ENCODE results near the gene MTCH1.
"Not testable (repeated sequence)": the region's sequence is repeated elsewhere in the genome, so short reads cannot be mapped to it uniquely, and the experiment has no call there.

MTCH1 gene

GRCh38 chr6:36947570-36948351, 38.2 kb downstream of the MTCH1 start:
- no peak for DNase-seq (ENCODE audit: low spot score)

DNA sequence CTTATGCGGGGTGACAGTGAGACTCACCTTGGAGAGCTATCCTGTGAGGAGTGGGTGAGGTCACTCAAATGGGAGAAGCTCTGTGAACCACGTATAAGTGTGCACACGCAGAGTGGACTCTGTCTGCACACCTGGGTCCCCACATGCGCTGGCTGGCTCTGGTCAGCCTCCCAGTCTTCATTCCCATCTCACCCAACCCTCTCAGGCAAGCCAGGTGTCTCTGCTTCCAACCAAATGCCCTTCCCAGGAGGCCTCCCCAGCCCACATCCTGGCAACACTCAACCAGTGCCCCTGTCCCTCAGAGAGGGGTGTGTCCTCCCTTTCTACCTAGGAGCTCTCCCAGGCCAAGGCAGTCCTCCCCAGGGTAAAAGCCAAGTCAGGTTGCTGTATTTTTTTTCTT, 39.5 kb downstream of the MTCH1 start:
- no peak for DNase-seq (ENCODE audit: low spot score)

- DNase-seq (ENCODE audit: low spot score), result no peak
Measured at GRCh38 chr6:36945301-36945700, 40.7 kb downstream of the MTCH1 start.

DNA sequence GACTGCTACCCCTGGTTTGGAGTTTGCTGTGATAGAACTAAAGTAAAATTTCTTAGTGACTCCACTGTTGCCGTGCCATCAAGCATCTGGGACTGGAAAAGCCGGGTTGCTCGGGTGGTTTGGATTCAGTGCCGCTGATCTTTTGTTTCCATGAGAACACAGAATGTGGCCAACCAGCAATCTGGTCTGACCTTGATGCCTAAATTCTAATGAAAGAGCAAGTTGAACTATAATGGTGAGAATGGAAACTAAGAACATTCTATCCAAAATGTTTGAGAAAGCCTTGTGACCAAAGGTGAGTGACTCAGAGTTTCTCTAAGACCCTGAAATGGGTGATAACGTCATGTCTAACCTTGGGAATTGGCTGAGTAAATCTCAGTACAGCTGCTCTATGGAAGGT, 41.3 kb downstream of the MTCH1 start:
- no peak for DNase-seq (ENCODE audit: low spot score)

- DNase-seq (ENCODE audit: low spot score), result not testable (repeated sequence)
Measured at GRCh38 chr6:36942329-36942728, 43.7 kb downstream of the MTCH1 start.

- DNase-seq (ENCODE audit: low spot score), result not testable (repeated sequence)
Measured at GRCh38 chr6:36941561-36941960, 44.4 kb downstream of the MTCH1 start.

DNA sequence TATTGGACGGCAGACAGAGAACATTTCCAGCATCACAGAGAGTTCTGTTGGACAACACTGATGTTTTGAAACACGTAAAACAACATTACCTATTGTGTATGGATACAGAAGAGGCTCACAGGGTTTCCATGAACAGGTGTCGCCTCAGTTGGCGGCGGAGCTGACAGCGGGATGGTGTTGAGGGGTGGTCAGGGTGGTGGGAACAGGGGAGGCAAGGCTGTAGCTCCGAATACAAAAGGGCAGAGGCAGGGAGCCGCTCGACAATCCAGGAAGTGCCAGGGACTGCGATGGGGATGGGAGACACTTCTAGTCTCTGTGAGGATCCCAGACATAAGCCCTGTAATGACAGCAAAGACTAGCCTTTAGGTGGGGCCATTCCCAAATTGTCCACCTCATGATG, 46.0 kb downstream of the MTCH1 start:
- no peak for DNase-seq (ENCODE audit: low spot score)

DNA sequence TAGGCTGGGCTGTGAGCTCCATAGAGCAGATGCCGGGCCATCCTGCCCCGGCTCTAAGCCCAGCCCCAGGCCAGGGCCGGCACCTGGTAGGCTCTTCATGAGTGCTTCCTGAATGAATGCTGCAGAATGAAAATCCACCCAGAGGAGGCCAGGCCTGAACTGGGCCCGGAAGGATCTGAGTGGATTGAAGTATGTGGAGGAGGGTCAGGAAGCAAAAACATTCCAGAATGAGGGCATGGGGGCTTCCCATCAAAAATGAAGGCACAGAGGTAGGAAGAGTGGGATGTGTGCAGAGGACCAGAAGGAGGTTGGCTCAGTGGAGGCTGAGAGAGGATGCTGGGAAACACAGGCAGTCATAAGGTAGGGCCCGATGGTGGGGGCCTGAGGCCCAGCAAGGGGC, 47.0 kb downstream of the MTCH1 start:
- not testable (repeated sequence) for DNase-seq (ENCODE audit: low spot score)

GRCh38 chr6:36938536-36938935, 47.5 kb downstream of the MTCH1 start:
- no peak for DNase-seq (ENCODE audit: low spot score)

- no peak for DNase-seq (ENCODE audit: low spot score)
Measured at GRCh38 chr6:36937896-36938295, 48.1 kb downstream of the MTCH1 start.

- no peak for DNase-seq (ENCODE audit: low spot score)
Measured at GRCh38 chr6:36936824-36937223, 49.2 kb downstream of the MTCH1 start.

DNA sequence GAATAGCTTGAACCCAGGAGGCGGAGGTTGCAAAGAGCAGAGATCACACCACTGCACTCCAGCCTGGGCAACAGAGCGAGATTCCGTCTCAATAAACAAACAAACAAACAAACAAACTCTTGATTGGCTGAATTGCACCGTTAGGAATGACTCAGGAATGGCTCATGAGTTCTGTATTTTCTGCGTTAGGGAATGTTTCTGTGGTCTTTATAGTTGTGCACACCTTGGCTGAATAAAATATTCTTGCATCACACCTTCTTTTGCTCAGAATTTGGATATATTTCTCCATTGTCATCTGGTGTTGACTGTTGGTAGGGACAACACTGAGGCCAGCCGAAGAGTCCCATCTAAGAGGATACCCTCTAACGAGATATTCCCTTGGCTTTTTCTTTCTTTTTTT, 51.1 kb downstream of the MTCH1 start:
- DNase-seq (ENCODE audit: low spot score), result no peak

- no peak for DNase-seq (ENCODE audit: low spot score)
Measured at GRCh38 chr6:36933519-36933918, 52.5 kb downstream of the MTCH1 start.

DNA sequence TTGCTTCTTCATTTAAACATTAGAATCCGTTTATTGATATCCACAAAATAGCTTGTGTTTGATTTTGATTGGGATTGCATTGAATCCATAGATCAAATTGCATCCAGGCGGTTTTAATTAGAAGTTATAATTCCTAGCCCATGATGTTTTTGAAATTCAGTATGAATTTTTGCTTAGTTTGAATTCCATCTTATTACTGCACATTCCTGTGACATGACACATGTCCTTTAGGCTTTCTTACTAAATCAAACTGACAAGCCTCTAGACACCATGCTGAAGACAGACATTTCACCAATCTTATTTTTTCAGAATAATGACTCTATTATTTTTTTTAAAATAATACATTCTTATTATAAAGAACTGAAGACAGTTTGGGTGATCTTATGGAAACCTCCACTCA, 52.9 kb downstream of the MTCH1 start:
- DNase-seq (ENCODE audit: low spot score), result no peak

DNA sequence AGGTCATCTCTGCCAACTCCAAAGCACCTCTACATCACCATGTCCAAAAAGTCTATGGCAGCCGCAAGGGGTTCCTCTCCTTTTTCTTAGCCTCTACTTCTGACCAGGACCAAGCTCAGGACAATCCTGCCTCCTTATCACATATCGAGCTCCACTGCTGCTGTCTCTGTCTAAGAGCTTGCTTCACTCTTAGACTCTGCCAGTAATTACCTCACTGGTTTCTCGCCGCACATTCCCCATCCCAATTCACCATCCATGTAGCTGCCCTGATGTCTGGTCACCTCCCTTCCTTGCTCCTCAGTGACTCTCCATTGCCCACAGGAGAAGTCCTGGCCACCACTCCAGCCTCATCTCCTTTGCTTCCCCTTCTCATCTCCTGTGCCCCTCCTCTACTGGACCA, 55.5 kb downstream of the MTCH1 start:
- no peak for DNase-seq (ENCODE audit: low spot score)

DNA sequence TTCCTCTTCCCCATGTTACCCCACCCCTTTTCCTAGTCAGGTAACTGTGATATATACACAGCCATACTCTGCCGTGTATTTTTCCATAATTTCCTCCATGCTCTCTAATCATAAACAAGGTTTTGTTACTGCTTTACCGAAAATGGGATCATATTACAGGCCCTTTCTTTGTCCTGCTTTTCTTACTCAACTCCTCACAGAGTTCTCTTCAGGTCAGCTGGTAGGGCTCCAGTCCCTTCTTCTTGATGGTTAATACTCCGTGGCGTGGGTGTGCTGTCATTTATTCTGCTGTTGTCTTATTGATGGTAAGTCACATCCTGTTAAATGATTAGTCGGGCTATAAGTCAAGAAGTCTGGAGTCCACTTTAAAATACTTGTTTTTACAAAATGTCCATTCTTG, 56.4 kb downstream of the MTCH1 start:
- no peak for DNase-seq (ENCODE audit: low spot score)

DNA sequence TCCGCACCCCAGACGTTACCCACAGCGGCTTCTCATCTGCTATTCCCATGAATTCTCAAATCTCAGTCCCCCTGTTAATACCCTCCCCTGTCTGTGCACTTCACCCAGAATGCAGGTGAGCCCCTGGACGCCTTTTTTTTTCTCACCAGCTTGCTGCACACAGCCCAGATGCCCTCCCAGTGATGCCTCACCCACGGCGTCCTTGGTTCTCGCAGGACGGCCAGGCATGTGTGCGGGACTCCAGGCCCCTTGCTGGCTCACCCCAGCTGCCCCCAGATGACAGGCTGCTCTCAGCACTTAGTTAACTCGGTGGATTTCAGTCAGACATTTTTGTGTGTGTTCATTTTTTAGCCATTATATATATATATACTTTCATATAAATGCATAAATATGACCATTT, 56.8 kb downstream of the MTCH1 start:
- no peak for DNase-seq (ENCODE audit: low spot score)

DNA sequence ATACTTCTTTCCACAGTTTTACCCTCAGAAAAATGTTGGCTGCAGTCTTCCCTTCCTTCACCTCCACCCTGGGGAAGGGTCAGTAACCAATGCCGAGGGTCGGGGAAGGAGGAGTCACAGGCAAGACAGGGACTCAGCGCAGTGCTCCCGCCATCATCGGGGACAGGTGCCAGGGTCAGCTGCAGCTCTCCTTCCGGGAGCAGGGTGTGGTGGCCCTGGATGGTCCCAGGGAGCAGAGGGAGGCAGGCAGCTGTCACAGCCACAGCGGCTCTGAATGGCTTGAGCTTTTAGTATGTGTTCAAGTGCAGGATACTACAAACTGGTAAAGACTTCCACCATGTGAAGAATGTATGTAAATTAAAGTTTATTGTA, 57.5 kb downstream of the MTCH1 start:
- DNase-seq (ENCODE audit: low spot score), result no peak

DNA sequence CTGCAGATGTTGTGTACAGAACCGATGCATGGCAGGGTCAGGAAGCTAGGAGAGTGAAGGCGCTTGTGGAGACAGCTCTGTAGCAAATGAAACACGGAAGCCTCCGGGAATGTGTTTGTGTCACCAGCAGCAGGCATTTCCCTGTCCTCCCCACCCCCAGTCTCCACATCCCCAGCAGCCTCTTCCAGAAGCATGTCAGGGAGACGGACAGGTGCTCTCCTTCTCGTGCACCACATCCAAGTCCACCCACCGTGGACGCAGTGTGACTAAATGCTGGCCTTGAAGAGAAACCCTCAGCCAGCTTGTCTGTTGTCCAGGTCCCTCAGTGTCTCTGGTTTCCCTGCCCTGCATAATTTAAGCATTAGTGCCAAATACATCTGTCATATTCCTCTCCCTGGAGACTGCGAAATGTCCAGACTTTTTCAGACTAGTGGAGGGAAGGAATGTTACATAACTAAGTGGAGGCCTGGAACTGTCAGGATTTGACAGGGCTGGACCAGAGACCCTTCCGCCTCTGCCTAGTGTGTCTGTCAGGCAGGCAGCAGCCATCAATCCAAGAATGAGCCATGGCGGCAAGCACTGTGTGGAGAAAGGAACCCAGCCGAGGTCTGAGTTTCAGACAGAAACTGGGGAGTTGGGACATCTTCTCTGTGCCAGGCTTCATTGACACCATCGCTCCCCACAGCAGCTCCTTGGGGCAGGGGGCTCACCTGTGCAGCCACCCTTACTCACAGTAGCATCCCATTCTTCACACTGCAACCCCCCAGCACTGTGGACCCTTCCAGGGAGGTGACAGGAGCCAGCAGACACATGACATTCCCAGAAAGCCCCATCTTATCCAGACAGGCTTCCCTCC, 58.1 kb downstream of the MTCH1 start:
- no peak for DNase-seq (ENCODE audit: low spot score)

DNA sequence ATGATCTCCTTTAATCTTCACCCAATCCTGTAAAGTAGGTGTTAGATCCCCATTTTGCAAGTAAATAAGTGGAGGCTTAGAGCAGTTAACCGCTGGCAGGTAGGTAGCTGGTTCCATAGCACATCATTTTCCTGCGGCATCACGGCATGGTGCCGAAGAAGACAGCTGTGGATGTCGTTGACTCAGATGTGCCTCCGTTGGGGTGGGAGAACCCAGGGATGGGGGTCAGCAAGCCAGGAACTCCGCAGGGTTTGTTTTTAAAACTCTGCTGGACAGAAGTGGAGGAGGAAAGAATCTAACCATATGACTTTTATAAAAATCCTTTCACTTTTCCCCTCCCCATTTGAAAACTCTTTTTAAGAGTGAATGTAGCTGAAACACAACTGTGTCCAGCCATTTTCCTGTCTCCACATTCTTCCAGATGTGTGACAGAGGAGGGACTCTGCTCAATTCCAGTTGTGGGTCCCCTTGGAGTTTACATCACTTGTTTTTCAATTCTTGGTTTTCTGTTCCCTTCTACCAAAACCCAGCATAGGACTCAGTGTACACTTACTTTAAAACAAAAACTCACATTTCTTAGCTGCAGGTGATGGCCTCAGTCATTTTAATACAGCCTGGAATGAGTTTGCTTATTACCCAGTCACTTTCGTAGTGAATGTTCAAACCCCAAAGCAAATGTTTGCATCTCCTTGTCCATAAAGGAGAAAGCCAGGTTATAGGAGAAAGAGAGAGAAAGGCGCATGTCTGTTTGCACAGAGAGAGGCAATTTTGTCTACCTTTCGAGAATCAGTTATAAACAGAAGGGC, 59.1 kb downstream of the MTCH1 start:
- no peak for DNase-seq (ENCODE audit: low spot score)

DNA sequence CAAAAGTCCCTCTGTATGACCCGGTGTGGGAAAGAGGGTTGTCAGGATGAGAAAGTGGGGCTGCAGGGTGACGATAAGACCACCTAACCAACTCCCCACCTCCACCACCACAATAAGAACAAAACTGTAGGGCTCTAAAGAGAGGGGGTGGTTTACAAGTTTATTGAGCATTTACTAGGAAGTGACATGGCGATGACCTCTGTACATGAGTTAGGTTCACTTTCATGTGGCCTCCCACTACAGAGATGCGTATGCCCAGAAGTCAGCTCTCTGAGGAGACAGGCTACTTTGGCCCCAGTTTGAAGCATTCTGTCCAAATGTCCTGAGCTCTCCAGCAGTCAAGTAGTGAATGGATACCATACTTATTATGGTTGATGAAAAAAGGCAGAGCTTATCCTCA, 60.2 kb downstream of the MTCH1 start:
- no peak for DNase-seq (ENCODE audit: low spot score)

DNA sequence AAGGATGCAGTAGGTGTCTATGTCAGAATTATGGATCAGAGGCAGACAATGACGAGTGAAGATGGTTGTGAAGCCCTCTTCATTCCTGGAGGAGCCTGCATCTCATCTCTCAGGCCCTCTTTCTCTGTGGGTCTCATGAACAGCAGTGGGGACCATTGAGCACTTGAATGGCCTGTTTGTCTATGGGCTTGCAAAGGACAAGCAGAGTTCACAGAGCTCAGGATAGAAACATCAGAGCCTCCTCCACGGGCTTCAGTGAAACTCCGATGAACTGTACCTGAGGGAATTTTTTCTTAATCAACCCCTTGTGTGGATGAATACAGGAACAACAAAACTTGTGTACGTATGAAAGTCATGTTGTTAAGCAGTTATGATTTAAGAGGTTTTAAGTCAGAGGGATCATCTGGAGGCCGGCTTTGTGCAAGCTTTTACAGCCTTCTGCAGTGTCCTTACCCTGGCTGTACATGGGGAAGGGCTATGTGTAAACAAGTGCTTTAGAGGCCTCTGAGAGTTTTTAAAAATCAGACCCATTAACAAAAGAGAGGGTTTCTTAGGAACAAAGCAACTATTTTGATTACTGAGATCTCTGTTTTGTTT, 61.1 kb downstream of the MTCH1 start:
- DNase-seq (ENCODE audit: low spot score), result no peak
